SK-N-MC (cell line): ENCODE results near the gene FLVCR1.

Source experiments
- EZH2 ChIP-seq: fragments of 200-600 bp; sonication (generic); IDR thresholded peaks from one replicate; pipeline ENCODE4 v1.6.1; 2017; ENCODE audit warnings: antibody characterized with exemption
- FOXP2 ChIP-seq: optimal IDR thresholded peaks from 2 replicates; pipeline ENCODE3; 2011; ENCODE audit warnings: mild to moderate bottlenecking, moderate library complexity; ENCODE audit not compliant: insufficient read depth; ENCODE audit errors: extremely low read length, control extremely low read depth
- POLR2AphosphoS5 ChIP-seq: IDR thresholded peaks from 2 replicates; pipeline ENCODE4 v1.6.1; 2012; ENCODE audit warnings: mild to moderate bottlenecking, low read depth, low read length, borderline replicate concordance

GRCh38 chr1:212847549-212847948 is 10.5 kb upstream of the FLVCR1 start, which contains the start of gene SPATA45:
- TF ChIP-seq POLR2AphosphoS5 (no peak), EZH2 (no peak), FOXP2 (no peak)
